ENCODE data around the gene NME4. TPM values are rescaled to one million over a fixed set of nuclear protein-coding genes. Genes with fewer than 3 reads are reported as not detected.
A peak's percentile ranks its signal among the peaks of the same experiment; 100 is the strongest.

The NME4 gene
- total RNA-seq, 4 donors from 2014 or later: 25.3 to 29.9 (median 27.7) TPM

GRCh38 chr16:400061-400591 is 3.1 kb downstream of the NME4 start:
- Histone ChIP-seq H3K4me1 (peaks cover 31% of the 10 kb centered on the region), H3K9me3 (no peaks in the 10 kb centered on the region), H3K36me3 (peaks cover 3% of the 10 kb centered on the region), H3K27me3 (no peaks in the 10 kb centered on the region), H3K27ac (peak overlapping the region; percentile 86), H3K4me3 (no peak overlapping the region)
- TF ChIP-seq EP300 (IDR thresholded peaks at IDR 0.05) (no peak), POLR2A (IDR thresholded peaks at IDR 0.05) (no peak), CTCF (IDR thresholded peaks at IDR 0.05) (no peak), POLR2AphosphoS5 (IDR thresholded peaks at IDR 0.05) (no peak)
- WGBS: 69% methylated on average over 5 of the region's 10 CpGs
- DNase-seq (ENCODE audit: low spot score in 2 of 2): no peak

- WGBS: under 1% methylated on average over 42 of the region's 91 CpGs
- peaks cover 3% of the 10 kb centered on the region for H3K36me3 ChIP-seq
- peak within 1 kb of the TSS; percentile 86 for H3K27ac ChIP-seq
- no peaks in the 10 kb centered on the region for H3K9me3 ChIP-seq
- H3K4me1 ChIP-seq: peaks cover 26% of the 10 kb centered on the region
- TF ChIP-seq POLR2A (IDR thresholded peaks at IDR 0.05) (peak in 1 of 2 donors; percentile 52), POLR2AphosphoS5 (IDR thresholded peaks at IDR 0.05) (peak in 2 of 3 donors; percentile 6 to 9), CTCF (IDR thresholded peaks at IDR 0.05) (peak; percentile 6 to 14), EP300 (IDR thresholded peaks at IDR 0.05) (no peak)
- H3K4me3 ChIP-seq: peak within 1 kb of the TSS; percentile 85
- H3K27me3 ChIP-seq: no peaks in the 10 kb centered on the region
- peak; percentile 98 for DNase-seq (ENCODE audit: low spot score in 2 of 2)
Observed at GRCh38 chr16:401468-402348, 4.7 kb downstream of the NME4 start, which contains the start of gene DECR2. Gene DECR2, plus strand, starts transcription at chr16:401885. Its CDS starts 79 bp downstream, at chr16:401964.

GRCh38 chr16:404971-405486 is 8.0 kb downstream of the NME4 start:
- Histone ChIP-seq H3K4me1 (peaks cover 18% of the 10 kb centered on the region), H3K36me3 (peaks cover 6% of the 10 kb centered on the region), H3K9me3 (no peaks in the 10 kb centered on the region), H3K4me3 (no peak overlapping the region), H3K27ac (no peak overlapping the region), H3K27me3 (no peaks in the 10 kb centered on the region)
- no peak for DNase-seq (ENCODE audit: low spot score in 2 of 2)
- WGBS: 95% methylated on average over 12 of the region's 12 CpGs
- no peak for TF ChIP-seq POLR2A (IDR thresholded peaks at IDR 0.05)
- TF ChIP-seq CTCF (IDR thresholded peaks at IDR 0.05): no peak
- no peak for TF ChIP-seq EP300 (IDR thresholded peaks at IDR 0.05)
- no peak for TF ChIP-seq POLR2AphosphoS5 (IDR thresholded peaks at IDR 0.05)

GRCh38 chr16:405548-406506 is 8.8 kb downstream of the NME4 start:
- no peak for TF ChIP-seq POLR2AphosphoS5 (IDR thresholded peaks at IDR 0.05)
- TF ChIP-seq POLR2A (IDR thresholded peaks at IDR 0.05): no peak
- TF ChIP-seq EP300 (IDR thresholded peaks at IDR 0.05): no peak
- TF ChIP-seq CTCF (IDR thresholded peaks at IDR 0.05): no peak
- Histone ChIP-seq H3K4me1 (peaks cover 10% of the 10 kb centered on the region), H3K9me3 (no peaks in the 10 kb centered on the region), H3K27me3 (no peaks in the 10 kb centered on the region), H3K36me3 (peaks cover 14% of the 10 kb centered on the region), H3K27ac (no peak overlapping the region), H3K4me3 (no peak overlapping the region)
- 83% methylated on average over 17 of the region's 27 CpGs for WGBS
- DNase-seq (ENCODE audit: low spot score in 2 of 2): no peak

Data from suprapubic skin (tissue), 4 donors.